K562 (cell line): ENCODE results near the gene CACNG7. TPM values are rescaled to one million over a fixed set of nuclear protein-coding genes. Genes with fewer than 3 reads are reported as not detected.

Experiments
- AFF1 ChIP-seq, 2 experiments: fragments of 450-650 bp; IDR thresholded peaks; 2 replicates each; pipeline ENCODE4 v1.6.1; 2018; ENCODE audit warnings: mild to moderate bottlenecking in 2 of 2, low read depth in 1 of 2; ENCODE audit not compliant: partially characterized antibody in 2 of 2
- CBX1 ChIP-seq: sonication (generic); IDR thresholded peaks from 2 replicates; pipeline ENCODE4 v1.6.1; 2016; ENCODE audit warnings: antibody characterized with exemption, low read depth, mild to moderate bottlenecking
- CREB3L1 ChIP-seq: fragments of 450-650 bp; IDR thresholded peaks from 2 replicates; pipeline ENCODE4 v1.6.1; 2014; ENCODE audit warnings: low read depth, mild to moderate bottlenecking, moderate library complexity, borderline replicate concordance
- DEAF1 ChIP-seq: fragments of 450-650 bp; formaldehyde crosslinking; IDR thresholded peaks from 2 replicates; pipeline ENCODE4 v1.4.0; 2020; ENCODE audit warnings: mild to moderate bottlenecking, moderate library complexity
- FOXP4 ChIP-seq: sonication (generic); formaldehyde crosslinking; IDR thresholded peaks from 2 replicates; pipeline ENCODE4 v1.8.0; 2022; ENCODE audit warnings: mild to moderate bottlenecking, missing genetic modification reagents, borderline replicate concordance
- HOXB6 ChIP-seq: fragments of 250-450 bp; sonication (Bioruptor Pico); IDR thresholded peaks from 2 replicates; pipeline ENCODE4 v1.5.1; 2022; ENCODE audit warnings: mild to moderate bottlenecking, borderline replicate concordance
- MCM3 ChIP-seq: fragments of 450-650 bp; IDR thresholded peaks from 2 replicates; pipeline ENCODE4 v1.6.1; 2016
- NFRKB ChIP-seq: fragments of 450-650 bp; IDR thresholded peaks from 2 replicates; pipeline ENCODE4 v1.6.1; 2016; ENCODE audit warnings: low read depth
- SMAD3 ChIP-seq: fragments of 450-650 bp; formaldehyde crosslinking; conservative IDR thresholded peaks from 2 replicates; pipeline ENCODE4 v1.4.0; 2020; ENCODE audit warnings: mild to moderate bottlenecking
- ZNF354B ChIP-seq: fragments of 250-450 bp; sonication (Bioruptor Pico); IDR thresholded peaks from 2 replicates; pipeline ENCODE4 v1.4.0; 2020
- ZNF592 ChIP-seq: fragments of 450-650 bp; IDR thresholded peaks from 2 replicates; pipeline ENCODE4 v1.6.1; 2017; ENCODE audit warnings: antibody characterized with exemption, mild to moderate bottlenecking
- ZNF764 ChIP-seq: fragments of 250-450 bp; sonication (Bioruptor Pico); IDR thresholded peaks from 2 replicates; pipeline ENCODE4 v1.4.0; 2020; ENCODE audit warnings: low read depth, mild to moderate bottlenecking, moderate library complexity
- polyA plus RNA-seq, 8 experiments: library from polyadenylated mRNA; depleted of rRNA in 4 of 8; stranded (reverse) in 5 of 8; unstranded in 3 of 8; fragments of >200 nt; fragmentation: Nextera tagmentation in 2 of 8; fragmentation: Illumina TruSeq in 1 of 8; extraction: Ambion mirVana in 2 of 8; extraction: Trizol in 1 of 8; gene quantifications; 2 replicates each; pipeline versions ENCODE4 v1.2.1 to v1.2.3, GENCODE V29; 2011 to 2014; ENCODE audit warnings: inconsistent platforms in 1 of 8, missing spikeins in 1 of 8
- total RNA-seq, 7 experiments: library from RNA; depleted of rRNA in 6 of 7; stranded (reverse); fragments of >200 nt in 6 of 7; fragmentation: Illumina TruSeq in 2 of 7; extraction: Trizol in 2 of 7; gene quantifications; 2 replicates each; pipeline versions ENCODE4 v1.2.1 to v1.2.3, GENCODE V29; 2011 to 2021; ENCODE audit warnings: low replicate concordance in 1 of 7

Gene CACNG7
- total and polyA plus RNA-seq, 9 of the 15 experiments (the other 6 are each of a cell fraction or from before 2014, with no cell fraction given): not detected

- TF ChIP-seq ZNF592: no peak
- no peak for TF ChIP-seq SMAD3 (CRISPR knock-in tag)
- TF ChIP-seq CBX1: no peak
- no peak for TF ChIP-seq ZNF354B (CRISPR knock-in tag)
- TF ChIP-seq FOXP4: no peak
- no peak for TF ChIP-seq NFRKB
- 0 out of 2 replicates have a peak, but pooled peaks have one; percentile 38 for TF ChIP-seq CREB3L1
- TF ChIP-seq MCM3: no peak
- TF ChIP-seq ZNF764: no peak
- no peak for TF ChIP-seq AFF1 (IDR thresholded peaks at IDR 0.05; ENCODE audit: low read depth in 1 of 2, partially characterized antibody in 2 of 2)
- no peak for TF ChIP-seq HOXB6 (CRISPR knock-in tag)
- TF ChIP-seq DEAF1 (CRISPR knock-in tag): 0 out of 2 replicates have a peak, but pooled peaks have one; percentile 12
These were observed 2.6 kb upstream of the CACNG7 start (continued) for GRCh38 chr19:53906211-53907192.
